IgD-negative memory B cell (primary cell): Measurements from ENCODE around the gene ARAP3. TPM values are rescaled to one million over a fixed set of nuclear protein-coding genes. Genes with fewer than 3 reads are reported as not detected.

Experiments
- H3K27ac Mint-ChIP-seq, 3 donors: one replicate each; pipeline ENCODE4 v1.8.0; 2020 to 2022; ENCODE audit warnings: mild to moderate bottlenecking in 3 of 3, mixed read lengths in 3 of 3, moderate library complexity in 1 of 3
- H3K27me3 Mint-ChIP-seq: one replicate; pipeline ENCODE4 v1.8.0; 2021; ENCODE audit warnings: mixed read lengths
- H3K36me3 Mint-ChIP-seq: one replicate; pipeline ENCODE4 v1.8.0; 2020; ENCODE audit warnings: mild to moderate bottlenecking, mixed read lengths
- H3K4me1 Mint-ChIP-seq, 3 donors: one replicate each; pipeline ENCODE4 v1.8.0; 2020 to 2022; ENCODE audit warnings: mixed read lengths in 3 of 3, mild to moderate bottlenecking in 1 of 3
- H3K4me3 Mint-ChIP-seq, 4 donors: one replicate each; pipeline ENCODE4 v1.8.0; 2020 to 2022; ENCODE audit warnings: mild to moderate bottlenecking in 4 of 4, mixed read lengths in 4 of 4, moderate library complexity in 3 of 4
- H3K9me3 Mint-ChIP-seq, 3 donors: one replicate each; pipeline ENCODE4 v1.8.0; 2020 to 2021; ENCODE audit warnings: mixed read lengths in 3 of 3, mild to moderate bottlenecking in 1 of 3
- polyA plus RNA-seq: library from polyadenylated mRNA; unstranded; fragments of 300-500 nt; fragmentation: Illumina TruSeq; gene quantifications from one replicate; pipeline ENCODE4 v1.2.3, GENCODE V29; 2021

Gene ARAP3
- polyA plus RNA-seq, 1 donor from 2014 or later, result not detected

DNA sequence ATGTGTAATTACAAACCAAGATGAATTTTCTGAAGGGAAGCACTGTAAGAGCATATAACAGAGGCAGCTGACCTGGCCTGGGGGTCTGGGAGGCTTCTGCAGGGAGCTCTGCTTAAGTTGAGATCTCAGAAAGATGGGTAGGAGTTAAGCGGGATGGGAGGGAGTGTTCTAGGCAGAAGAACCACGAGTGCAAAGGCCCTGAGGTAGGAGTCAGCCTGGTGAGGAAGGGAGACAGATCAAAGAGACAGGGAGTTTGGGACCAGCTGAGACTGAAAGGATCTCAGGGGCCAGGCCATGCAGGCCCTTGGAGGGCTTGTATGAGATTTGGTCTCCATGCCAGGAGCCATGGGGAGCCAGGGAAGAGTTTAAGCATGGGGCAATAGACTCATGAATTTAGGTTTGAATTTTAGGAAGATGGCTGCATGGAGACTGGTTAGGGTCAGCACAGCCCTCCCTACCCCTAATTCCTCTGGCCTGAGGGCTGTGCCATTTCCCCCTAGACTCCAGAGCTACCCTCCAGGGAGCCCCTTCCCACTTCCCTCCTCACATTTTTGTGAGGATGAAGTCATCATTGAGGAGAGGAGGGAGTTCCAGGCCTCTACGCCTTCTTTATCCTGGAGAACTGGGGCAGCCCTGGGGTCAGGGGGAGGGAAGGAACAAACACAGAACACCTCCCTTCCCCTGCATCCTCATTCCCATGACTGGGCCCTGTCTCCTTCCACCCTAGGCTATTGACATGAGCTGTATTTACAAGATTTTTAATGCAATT, 4.8 kb upstream of the ARAP3 start:
- no peaks in the 10 kb centered on the region for H3K9me3 Mint-ChIP-seq
- H3K36me3 Mint-ChIP-seq, result peaks cover 4% of the 10 kb centered on the region
- H3K4me3 Mint-ChIP-seq, result no peak overlapping the region
- H3K27ac Mint-ChIP-seq, result no peak overlapping the region
- peaks cover 13% of the 10 kb centered on the region for H3K27me3 Mint-ChIP-seq
- H3K4me1 Mint-ChIP-seq, result peaks cover 10 to 11% (median 10%) of the 10 kb centered on the region in 3 donors

DNA sequence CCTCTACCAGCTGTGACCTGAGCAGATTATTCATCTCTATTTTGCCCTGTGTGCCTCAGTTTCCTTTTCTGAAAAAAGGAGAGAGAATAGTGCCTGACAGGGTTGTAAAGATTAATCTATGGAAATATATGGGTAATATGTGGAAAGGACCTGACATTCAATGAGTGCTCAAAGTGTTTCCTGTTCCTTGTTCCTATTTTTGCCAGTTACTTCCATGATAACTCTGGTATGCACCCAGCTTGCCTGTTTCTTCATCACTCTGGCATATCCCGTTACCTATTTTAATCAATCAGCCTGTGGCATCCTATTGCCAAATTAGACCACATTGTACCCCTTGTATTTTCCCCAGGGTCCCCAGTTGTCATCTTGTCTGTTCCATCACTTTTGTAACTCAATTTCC, 3.6 kb upstream of the ARAP3 start:
- H3K9me3 Mint-ChIP-seq, result no peaks in the 10 kb centered on the region
- no peak overlapping the region for H3K27ac Mint-ChIP-seq

DNA sequence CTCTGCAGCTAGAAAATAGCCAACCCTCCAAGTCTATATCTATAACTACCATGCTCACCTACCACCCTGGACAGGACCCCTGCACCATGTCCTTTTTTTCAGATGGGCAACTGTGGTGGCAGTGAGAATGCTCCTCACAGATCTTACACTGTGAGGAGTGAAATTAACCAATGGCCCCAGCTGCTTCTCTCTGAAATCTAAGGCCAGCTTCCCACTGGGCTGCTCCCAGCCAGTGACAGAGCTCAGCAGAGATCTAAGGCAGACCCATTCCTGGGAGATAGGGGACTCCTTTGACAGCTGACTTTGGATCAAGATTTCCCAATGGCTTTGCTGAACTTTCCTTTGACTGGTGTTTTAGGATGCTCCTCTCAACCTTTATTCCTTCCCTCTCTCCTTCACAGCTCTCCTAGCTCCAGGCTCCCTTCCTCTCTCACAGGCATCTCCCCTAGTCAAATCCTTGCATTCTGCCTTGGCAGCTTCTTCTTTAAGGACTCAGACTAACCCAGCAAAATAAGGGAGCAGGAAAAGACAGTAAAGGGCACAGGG, 1.6 kb upstream of the ARAP3 start:
- Mint-ChIP-seq H3K27me3 (peaks cover 5% of the 10 kb centered on the region), H3K9me3 (no peaks in the 10 kb centered on the region), H3K36me3 (peaks cover 4% of the 10 kb centered on the region), H3K27ac (no peak overlapping the region), H3K4me1 (peaks cover 10 to 14% (median 12%) of the 10 kb centered on the region in 3 donors), H3K4me3 (peak overlapping the region in 1 of 4 donors; percentile 45)

More for the DNA sequence above, 3.6 kb upstream of the ARAP3 start:
- H3K4me3 Mint-ChIP-seq, result no peak overlapping the region
- H3K36me3 Mint-ChIP-seq, result peaks cover 4% of the 10 kb centered on the region
- peaks cover 6% of the 10 kb centered on the region for H3K27me3 Mint-ChIP-seq
- peaks cover 10 to 14% (median 10%) of the 10 kb centered on the region in 3 donors for H3K4me1 Mint-ChIP-seq

DNA sequence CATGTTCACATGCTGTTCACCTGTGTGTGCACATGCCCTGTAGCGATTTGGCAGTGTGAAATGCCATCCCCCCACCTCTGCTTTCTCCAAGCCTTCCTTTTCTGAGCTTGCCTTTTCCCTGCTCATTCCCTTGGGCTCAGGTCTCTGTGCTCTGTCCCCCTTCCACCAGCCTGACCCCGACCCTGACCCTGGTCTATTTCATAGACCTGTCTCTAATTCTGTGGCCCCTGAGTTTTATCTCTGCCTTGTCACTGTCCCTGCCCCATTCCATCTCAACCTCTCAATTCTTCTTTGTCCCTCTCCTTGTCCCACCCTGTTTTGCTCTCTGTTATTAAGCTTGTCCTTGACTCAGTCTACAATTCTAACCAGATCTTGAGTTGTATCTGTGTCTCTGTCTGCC, 735 bp downstream of the ARAP3 start:
- Mint-ChIP-seq H3K4me3 (peak overlapping the region; percentile 57 to 67 (median 60)), H3K27ac (peak overlapping the region in 1 of 3 donors; percentile 9), H3K9me3 (no peaks in the 10 kb centered on the region), H3K27me3 (peaks cover 3% of the 10 kb centered on the region), H3K36me3 (no peaks in the 10 kb centered on the region), H3K4me1 (peaks cover 10 to 14% (median 12%) of the 10 kb centered on the region in 3 donors)

DNA sequence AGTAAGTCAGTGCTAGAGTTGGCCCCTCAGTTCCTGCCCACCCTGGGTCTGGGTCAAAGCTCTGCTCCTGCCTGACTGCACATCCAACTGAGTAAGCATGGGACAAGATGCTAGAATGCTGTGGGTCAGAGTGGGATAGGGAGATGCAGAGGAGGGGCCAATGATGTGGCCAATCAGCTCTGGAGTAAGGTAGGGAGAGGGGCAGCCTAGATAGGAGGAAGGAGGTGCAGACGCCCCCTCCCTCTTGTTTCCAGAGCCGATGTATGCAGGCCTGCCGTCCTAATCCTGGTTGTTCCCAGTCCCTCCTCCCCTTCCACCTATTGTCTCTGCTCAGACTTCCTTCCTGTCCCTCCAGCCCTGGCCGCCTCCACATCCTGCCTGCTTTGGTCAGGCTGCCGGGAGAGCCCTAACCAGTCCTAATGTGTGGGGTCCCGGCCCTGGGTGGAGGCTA, 1.3 kb downstream of the ARAP3 start:
- no peaks in the 10 kb centered on the region for H3K36me3 Mint-ChIP-seq
- no peaks in the 10 kb centered on the region for H3K9me3 Mint-ChIP-seq
- H3K27me3 Mint-ChIP-seq, result peaks cover 3% of the 10 kb centered on the region
- H3K27ac Mint-ChIP-seq, result no peak overlapping the region
- H3K4me1 Mint-ChIP-seq, result peaks cover 10 to 14% (median 12%) of the 10 kb centered on the region in 3 donors
- H3K4me3 Mint-ChIP-seq, result no peak overlapping the region

GRCh38 chr5:141680178-141680577, 1.9 kb downstream of the ARAP3 start:
- no peaks in the 10 kb centered on the region for H3K36me3 Mint-ChIP-seq
- H3K27me3 Mint-ChIP-seq, result peaks cover 3% of the 10 kb centered on the region
- H3K4me3 Mint-ChIP-seq, result no peak overlapping the region
- H3K27ac Mint-ChIP-seq, result no peak overlapping the region
- H3K4me1 Mint-ChIP-seq, result peaks cover 10 to 14% (median 12%) of the 10 kb centered on the region in 3 donors
- no peaks in the 10 kb centered on the region for H3K9me3 Mint-ChIP-seq

- peaks cover 7% of the 10 kb centered on the region for H3K27me3 Mint-ChIP-seq
- H3K9me3 Mint-ChIP-seq, result peaks cover 0 to 2% (median 0%) of the 10 kb centered on the region in 3 donors
- H3K27ac Mint-ChIP-seq, result no peak overlapping the region
- no peak overlapping the region for H3K4me3 Mint-ChIP-seq
- peaks cover 0 to 6% (median 3%) of the 10 kb centered on the region in 3 donors for H3K4me1 Mint-ChIP-seq
- no peaks in the 10 kb centered on the region for H3K36me3 Mint-ChIP-seq
Measured at GRCh38 chr5:141677415-141677814, 4.6 kb downstream of the ARAP3 start.

DNA sequence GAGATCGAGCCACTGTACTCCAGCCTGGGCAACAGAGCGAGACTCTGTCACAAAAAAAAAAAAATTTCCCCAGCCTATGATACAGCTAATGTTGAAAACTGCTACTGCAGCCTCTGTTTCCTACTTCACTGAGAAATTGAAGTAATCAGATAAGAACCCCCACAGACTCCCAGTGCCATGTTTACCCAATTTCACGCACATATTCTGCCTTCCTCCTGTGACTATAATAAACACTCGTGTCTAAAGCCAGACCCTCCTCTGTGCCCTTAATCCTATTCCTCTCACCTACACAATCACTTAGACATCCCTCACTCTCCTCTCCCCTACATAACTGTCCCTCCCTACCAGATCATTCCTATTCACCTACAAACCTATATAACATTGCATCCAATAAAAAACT, 6.4 kb downstream of the ARAP3 start:
- Mint-ChIP-seq H3K27me3 (peaks cover 7% of the 10 kb centered on the region), H3K4me3 (no peak overlapping the region), H3K36me3 (no peaks in the 10 kb centered on the region), H3K27ac (no peak overlapping the region), H3K9me3 (peaks cover 0 to 2% (median 0%) of the 10 kb centered on the region in 3 donors), H3K4me1 (peaks cover 0 to 1% (median 0%) of the 10 kb centered on the region in 3 donors)

- Mint-ChIP-seq H3K4me1 (peaks cover 0 to 1% (median 0%) of the 10 kb centered on the region in 3 donors), H3K4me3 (no peak overlapping the region), H3K9me3 (peaks cover 0 to 2% (median 0%) of the 10 kb centered on the region in 3 donors), H3K27ac (no peak overlapping the region), H3K36me3 (no peaks in the 10 kb centered on the region), H3K27me3 (peaks cover 7% of the 10 kb centered on the region)
Measured at GRCh38 chr5:141674747-141675146, 7.3 kb downstream of the ARAP3 start.

GRCh38 chr5:141672841-141673813, 8.9 kb downstream of the ARAP3 start:
- Mint-ChIP-seq H3K27ac (no peak overlapping the region), H3K36me3 (peaks cover 1% of the 10 kb centered on the region), H3K27me3 (peaks cover 3% of the 10 kb centered on the region), H3K4me1 (no peaks in the 10 kb centered on the region), H3K4me3 (no peak overlapping the region), H3K9me3 (peaks cover 0 to 2% (median 0%) of the 10 kb centered on the region in 3 donors)

DNA sequence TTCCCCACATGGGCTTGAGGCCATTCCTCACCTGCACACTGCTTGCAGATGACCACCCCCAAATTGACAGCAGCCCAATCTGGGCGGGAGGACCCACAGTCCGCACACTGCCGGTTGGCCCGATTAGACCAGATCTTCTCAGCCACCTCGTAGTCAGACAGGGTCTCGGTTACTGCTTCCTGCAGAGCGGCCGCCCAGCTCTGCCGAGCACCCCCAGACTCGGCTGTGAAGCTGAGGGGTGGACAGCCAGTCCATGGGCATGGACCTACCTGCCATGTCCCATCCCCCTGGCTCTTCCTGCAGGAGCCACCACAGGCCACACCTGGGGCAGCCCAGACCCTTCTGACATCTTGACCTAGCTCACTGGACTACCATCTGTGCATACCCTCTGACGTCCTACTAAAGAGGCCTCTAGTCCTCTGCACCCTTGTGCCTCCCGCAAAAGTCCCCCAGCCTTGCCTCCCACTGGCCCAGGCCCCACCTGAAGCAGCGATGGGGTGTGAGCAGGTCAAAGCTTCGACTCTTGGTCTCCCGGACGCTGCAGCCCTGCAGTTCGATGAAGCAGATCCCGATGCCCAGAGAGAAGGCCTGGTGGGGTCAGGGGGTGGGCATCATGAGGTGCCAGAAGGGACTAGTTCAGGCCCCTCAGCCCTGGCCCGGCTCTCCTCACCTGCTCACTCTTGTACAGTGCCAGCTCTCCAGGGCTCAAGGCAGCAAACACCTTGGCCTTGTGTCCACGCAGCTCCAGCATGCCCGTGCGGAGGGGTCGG, 9.8 kb downstream of the ARAP3 start:
- H3K9me3 Mint-ChIP-seq, result peaks cover 0 to 2% (median 0%) of the 10 kb centered on the region in 3 donors
- no peaks in the 10 kb centered on the region for H3K4me1 Mint-ChIP-seq
- H3K27me3 Mint-ChIP-seq, result peaks cover 3% of the 10 kb centered on the region
- no peak overlapping the region for H3K27ac Mint-ChIP-seq
- no peak overlapping the region for H3K4me3 Mint-ChIP-seq
- peaks cover 1% of the 10 kb centered on the region for H3K36me3 Mint-ChIP-seq

GRCh38 chr5:141669520-141669919, 12.5 kb downstream of the ARAP3 start:
- Mint-ChIP-seq H3K4me3 (no peak overlapping the region), H3K27ac (no peak overlapping the region), H3K27me3 (peaks cover under 1% of the 10 kb centered on the region), H3K9me3 (no peaks in the 10 kb centered on the region), H3K36me3 (peaks cover 1% of the 10 kb centered on the region), H3K4me1 (peaks cover 5 to 6% (median 6%) of the 10 kb centered on the region in 3 donors)

- no peak overlapping the region for H3K27ac Mint-ChIP-seq
Measured at GRCh38 chr5:141668601-141669265, 13.3 kb downstream of the ARAP3 start.

More at GRCh38 chr5:141668601-141669265, 13.3 kb downstream of the ARAP3 start:
- Mint-ChIP-seq H3K4me3 (no peak overlapping the region), H3K36me3 (peaks cover 1% of the 10 kb centered on the region), H3K27me3 (no peaks in the 10 kb centered on the region), H3K4me1 (peaks cover 5 to 6% (median 6%) of the 10 kb centered on the region in 3 donors), H3K9me3 (no peaks in the 10 kb centered on the region)
